ENCODE data around the gene DIP2B. TPM values are rescaled to one million over a fixed set of nuclear protein-coding genes. Genes with fewer than 3 reads are reported as not detected.

DIP2B gene
- polyA plus RNA-seq, 1 of the 3 experiments (the other 2 are of a cell fraction) = 6.6 TPM

- Histone ChIP-seq H3K4me3 (ENCODE audit: low read depth in 2 of 2, low read length in 1 of 2) (no peak overlapping the region), H3K79me2 (ENCODE audit: insufficient read depth) (peaks cover 85% of the 10 kb centered on the region), H3K4me1 (ENCODE audit: control insufficient read depth in 1 of 2, insufficient read depth in 2 of 2, low read depth in 1 of 2, low read length in 1 of 2) (peaks cover 0 to 10% of the 10 kb centered on the region in 2 experiments; a peak in 2 of 4 replicates), H3K9me2 (no peaks in the 10 kb centered on the region), H3K9me3 (no peaks in the 10 kb centered on the region), H4K20me1 (ENCODE audit: insufficient read depth) (no peaks in the 10 kb centered on the region), H3K27ac (ENCODE audit: low read depth in 2 of 2, low read length in 1 of 2) (no peak overlapping the region), H3K27me3 (ENCODE audit: insufficient read depth) (no peaks in the 10 kb centered on the region), H3F3A (replicated peaks; ENCODE audit: insufficient read depth) (peaks cover 5% of the 10 kb centered on the region), H3K36me3 (replicated peaks in 1 of 2; ENCODE audit: control insufficient read depth in 1 of 2, insufficient read depth in 2 of 2, low read length in 1 of 2) (no peaks in the 10 kb centered on the region), H3K4me2 (no peak overlapping the region), H2AFZ (ENCODE audit: low read depth) (no peak overlapping the region), H3K9ac (no peak overlapping the region)
- CTCF ChIA-PET = interaction anchor here (1.6 to 1.7 kb wide), 2 partner anchors 15 to 20 kb away, joined by 4 to 6 read pairs; partner anchors contain the start of gene DIP2B
- no peak for DNase-seq
- POLR2A ChIA-PET = no interaction called here
- TF ChIP-seq SIN3A (IDR thresholded peaks at IDR 0.05; ENCODE audit: borderline replicate concordance, low read depth, low read length) (no peak), NFIC (IDR thresholded peaks at IDR 0.05; ENCODE audit: borderline replicate concordance) (no peak), TEAD4 (IDR thresholded peaks at IDR 0.05; ENCODE audit: borderline replicate concordance, insufficient read depth) (no peak), NRF1 (IDR thresholded peaks at IDR 0.05; ENCODE audit: low read depth, low read length) (no peak), MXI1 (IDR thresholded peaks at IDR 0.05; ENCODE audit: low read depth, low read length) (no peak), FOXJ3 (CRISPR knock-in tag; IDR thresholded peaks at IDR 0.05) (no peak), RFX5 (IDR thresholded peaks at IDR 0.05; ENCODE audit: low read length) (no peak), IRF3 (IDR thresholded peaks at IDR 0.05; ENCODE audit: low read depth, low read length) (no peak)
- TF ChIP-seq, protein P1, sequence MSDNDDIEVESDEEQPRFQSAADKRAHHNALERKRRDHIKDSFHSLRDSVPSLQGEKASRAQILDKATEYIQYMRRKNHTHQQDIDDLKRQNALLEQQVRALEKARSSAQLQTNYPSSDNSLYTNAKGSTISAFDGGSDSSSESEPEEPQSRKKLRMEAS (IDR thresholded peaks at IDR 0.05; ENCODE audit: low read depth) = no peak
- 85% methylated on average over 2 of the region's 2 CpGs for WGBS (ENCODE audit: low lambda C conversion rate)
Observed at GRCh38 chr12:50524621-50525020, 19.8 kb downstream of the DIP2B start.

DNA sequence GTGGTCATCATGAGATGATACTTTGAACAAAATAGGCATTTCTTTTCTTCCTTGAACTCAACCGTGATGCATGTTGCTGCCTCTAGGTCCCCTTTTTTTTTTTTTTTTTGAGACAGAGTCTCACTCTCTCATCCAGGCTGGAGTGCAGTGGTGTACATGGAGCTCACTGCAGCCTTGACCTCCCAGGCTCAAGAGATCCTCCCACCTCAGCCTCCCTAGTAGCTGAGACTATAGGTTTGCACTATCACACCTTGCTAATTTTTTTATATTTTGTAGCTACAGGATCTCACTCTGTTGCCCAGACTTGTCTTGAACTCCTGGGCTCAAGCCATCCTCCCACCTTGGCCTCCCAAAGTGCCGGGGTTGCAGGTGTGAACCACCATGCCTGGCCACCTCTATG lies 20.6 kb downstream of the DIP2B start:
- DNase-seq = no peak
- H3K9me2 ChIP-seq = no peaks in the 10 kb centered on the region
- H4K20me1 ChIP-seq (ENCODE audit: insufficient read depth) = no peaks in the 10 kb centered on the region
- peaks cover 0 to 8% of the 10 kb centered on the region in 2 experiments; a peak in 2 of 4 replicates for H3K4me1 ChIP-seq (ENCODE audit: control insufficient read depth in 1 of 2, insufficient read depth in 2 of 2, low read depth in 1 of 2, low read length in 1 of 2)
- H3F3A ChIP-seq (replicated peaks; ENCODE audit: insufficient read depth) = peaks cover under 1% of the 10 kb centered on the region
- CTCF ChIA-PET = interaction anchor here (0.6 kb wide), 1 partner anchor 82 kb away, joined by 3 read pairs; no protein-coding TSS in a partner anchor
- H2AFZ ChIP-seq (ENCODE audit: low read depth) = no peak overlapping the region
- H3K4me2 ChIP-seq = no peak overlapping the region
- H3K27me3 ChIP-seq (ENCODE audit: insufficient read depth) = no peaks in the 10 kb centered on the region
- 100% methylated on average over 2 of the region's 2 CpGs for WGBS (ENCODE audit: low lambda C conversion rate)
- H3K4me3 ChIP-seq (ENCODE audit: low read depth in 2 of 2, low read length in 1 of 2) = no peak overlapping the region
- no peak overlapping the region for H3K27ac ChIP-seq (ENCODE audit: low read depth in 2 of 2, low read length in 1 of 2)
- no peaks in the 10 kb centered on the region for H3K36me3 ChIP-seq (replicated peaks in 1 of 2; ENCODE audit: control insufficient read depth in 1 of 2, insufficient read depth in 2 of 2, low read length in 1 of 2)
- POLR2A ChIA-PET = no interaction called here
- H3K79me2 ChIP-seq (ENCODE audit: insufficient read depth) = peaks cover 79% of the 10 kb centered on the region
- no peaks in the 10 kb centered on the region for H3K9me3 ChIP-seq
- H3K9ac ChIP-seq = no peak overlapping the region
- TF ChIP-seq REST (IDR thresholded peaks at IDR 0.05; ENCODE audit: low read depth, low read length) (no peak), NFIC (IDR thresholded peaks at IDR 0.05; ENCODE audit: borderline replicate concordance) (no peak), MXI1 (IDR thresholded peaks at IDR 0.05; ENCODE audit: low read depth, low read length) (no peak), TEAD4 (IDR thresholded peaks at IDR 0.05; ENCODE audit: borderline replicate concordance, insufficient read depth) (no peak), IRF3 (IDR thresholded peaks at IDR 0.05; ENCODE audit: low read depth, low read length) (no peak), GATA2 (CRISPR knock-in tag; IDR thresholded peaks at IDR 0.05) (no peak), EP300 (IDR thresholded peaks at IDR 0.05; ENCODE audit: borderline replicate concordance in 1 of 2, low read depth in 1 of 2, low read length in 1 of 2) (no peak), GABPA (IDR thresholded peaks at IDR 0.05; ENCODE audit: low read depth) (no peak), FOXJ3 (CRISPR knock-in tag; IDR thresholded peaks at IDR 0.05) (no peak), SIN3A (IDR thresholded peaks at IDR 0.05; ENCODE audit: borderline replicate concordance, low read depth, low read length) (no peak), TAF1 (IDR thresholded peaks at IDR 0.05; ENCODE audit: borderline replicate concordance, low read depth, low read length) (no peak), RAD21 (IDR thresholded peaks at IDR 0.05; ENCODE audit: low read length) (no peak), JUND (IDR thresholded peaks at IDR 0.05) (no peak)
- TF ChIP-seq, protein P2, sequence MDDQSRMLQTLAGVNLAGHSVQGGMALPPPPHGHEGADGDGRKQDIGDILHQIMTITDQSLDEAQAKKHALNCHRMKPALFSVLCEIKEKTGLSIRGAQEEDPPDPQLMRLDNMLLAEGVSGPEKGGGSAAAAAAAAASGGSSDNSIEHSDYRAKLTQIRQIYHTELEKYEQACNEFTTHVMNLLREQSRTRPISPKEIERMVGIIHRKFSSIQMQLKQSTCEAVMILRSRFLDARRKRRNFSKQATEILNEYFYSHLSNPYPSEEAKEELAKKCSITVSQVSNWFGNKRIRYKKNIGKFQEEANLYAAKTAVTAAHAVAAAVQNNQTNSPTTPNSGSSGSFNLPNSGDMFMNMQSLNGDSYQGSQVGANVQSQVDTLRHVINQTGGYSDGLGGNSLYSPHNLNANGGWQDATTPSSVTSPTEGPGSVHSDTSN (IDR thresholded peaks at IDR 0.05) = no peak
